Camera-type eye (tissue), 1 donor: Measurements from ENCODE around the gene CELSR1. TPM values are rescaled to one million over a fixed set of nuclear protein-coding genes. Genes with fewer than 3 reads are reported as not detected.

Experiments
- total RNA-seq: library from RNA; depleted of rRNA; stranded (reverse); fragments of >200 nt; gene quantifications from one replicate; pipeline ENCODE4 v1.2.3, GENCODE V29; 2014

CELSR1 gene, protein sequence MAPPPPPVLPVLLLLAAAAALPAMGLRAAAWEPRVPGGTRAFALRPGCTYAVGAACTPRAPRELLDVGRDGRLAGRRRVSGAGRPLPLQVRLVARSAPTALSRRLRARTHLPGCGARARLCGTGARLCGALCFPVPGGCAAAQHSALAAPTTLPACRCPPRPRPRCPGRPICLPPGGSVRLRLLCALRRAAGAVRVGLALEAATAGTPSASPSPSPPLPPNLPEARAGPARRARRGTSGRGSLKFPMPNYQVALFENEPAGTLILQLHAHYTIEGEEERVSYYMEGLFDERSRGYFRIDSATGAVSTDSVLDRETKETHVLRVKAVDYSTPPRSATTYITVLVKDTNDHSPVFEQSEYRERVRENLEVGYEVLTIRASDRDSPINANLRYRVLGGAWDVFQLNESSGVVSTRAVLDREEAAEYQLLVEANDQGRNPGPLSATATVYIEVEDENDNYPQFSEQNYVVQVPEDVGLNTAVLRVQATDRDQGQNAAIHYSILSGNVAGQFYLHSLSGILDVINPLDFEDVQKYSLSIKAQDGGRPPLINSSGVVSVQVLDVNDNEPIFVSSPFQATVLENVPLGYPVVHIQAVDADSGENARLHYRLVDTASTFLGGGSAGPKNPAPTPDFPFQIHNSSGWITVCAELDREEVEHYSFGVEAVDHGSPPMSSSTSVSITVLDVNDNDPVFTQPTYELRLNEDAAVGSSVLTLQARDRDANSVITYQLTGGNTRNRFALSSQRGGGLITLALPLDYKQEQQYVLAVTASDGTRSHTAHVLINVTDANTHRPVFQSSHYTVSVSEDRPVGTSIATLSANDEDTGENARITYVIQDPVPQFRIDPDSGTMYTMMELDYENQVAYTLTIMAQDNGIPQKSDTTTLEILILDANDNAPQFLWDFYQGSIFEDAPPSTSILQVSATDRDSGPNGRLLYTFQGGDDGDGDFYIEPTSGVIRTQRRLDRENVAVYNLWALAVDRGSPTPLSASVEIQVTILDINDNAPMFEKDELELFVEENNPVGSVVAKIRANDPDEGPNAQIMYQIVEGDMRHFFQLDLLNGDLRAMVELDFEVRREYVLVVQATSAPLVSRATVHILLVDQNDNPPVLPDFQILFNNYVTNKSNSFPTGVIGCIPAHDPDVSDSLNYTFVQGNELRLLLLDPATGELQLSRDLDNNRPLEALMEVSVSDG (N-terminal part only)
- total RNA-seq = 12.3 TPM

GRCh38 chr22:46537225-46537945 is at the start of gene CELSR1:
Gene CELSR1 (minus strand): TSS chr22:46537620. CDS start chr22:46537170, 450 bp downstream.

DNA sequence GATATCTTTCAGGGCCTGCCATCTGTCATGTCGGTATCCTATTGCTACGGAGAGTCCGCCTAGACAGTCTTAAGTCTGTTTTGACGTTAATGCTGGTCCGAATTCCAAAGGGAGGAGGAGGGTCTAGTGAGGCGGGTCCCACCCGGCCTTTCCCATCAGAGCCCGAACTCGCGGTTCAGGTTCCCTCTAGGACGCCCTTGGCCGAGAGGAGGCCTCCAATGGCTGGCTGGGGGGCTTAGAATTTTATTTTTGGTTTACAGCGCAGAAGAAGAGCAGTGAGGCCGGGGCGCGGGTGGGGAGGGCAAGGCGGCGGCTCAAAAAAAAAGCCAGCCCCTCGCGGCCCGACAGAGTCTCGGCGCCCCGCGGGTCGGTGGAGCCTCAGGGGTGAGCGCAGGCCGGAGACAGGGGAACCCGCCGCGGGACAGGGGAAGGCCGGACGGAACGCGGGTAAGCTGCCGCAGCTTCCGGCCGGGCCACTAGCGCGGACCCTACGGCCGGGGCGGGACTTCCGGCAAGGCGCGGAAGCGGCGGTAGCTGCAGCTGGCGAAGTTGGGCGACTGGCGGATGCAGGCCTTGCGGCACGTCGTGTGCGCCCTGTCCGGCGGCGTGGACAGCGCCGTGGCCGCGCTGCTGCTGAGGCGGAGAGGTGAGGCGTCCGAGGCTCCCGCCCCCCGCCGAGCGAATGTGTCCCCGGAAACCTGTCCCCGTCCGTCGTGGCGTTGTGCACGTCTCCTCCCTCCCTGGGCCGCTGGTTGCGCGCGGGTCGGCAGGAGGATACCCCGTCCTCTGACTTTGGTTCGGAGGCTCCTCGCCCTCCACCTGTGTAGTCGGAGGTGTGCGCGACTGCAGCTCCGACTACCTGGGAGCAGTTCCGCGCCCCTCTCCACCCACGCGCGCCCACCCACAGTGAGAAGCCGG is 202.0 kb downstream of the CELSR1 start, which contains the start of gene TRMU:
TRMU (plus strand) TSS at position 514 of the 918 bp plus-strand sequence; CDS start at position 565, 51 bp downstream.

Other genes starting within 250 kb of the CELSR1 start
- 5.7 TPM for gene GTSE1, start 240.8 kb downstream of the CELSR1 start, total RNA-seq
- 53.7 TPM for gene TRMU, start 201.9 kb downstream of the CELSR1 start, total RNA-seq
- gene GRAMD4, start 82.8 kb upstream of the CELSR1 start, total RNA-seq = 26.8 TPM
- gene CERK, start 200.6 kb upstream of the CELSR1 start, total RNA-seq = 104 TPM
- 13.9 TPM for gene TBC1D22A, start 225.0 kb upstream of the CELSR1 start, total RNA-seq